C4-2B (cell line): Measurements from ENCODE around the gene FGGY.

Experiments
- H3K27ac ChIP-seq: fragments of 450-650 bp; 2 replicates; pipeline ENCODE4 v1.5.1; 2017
- CTCF ChIP-seq: fragments of 450-650 bp; conservative IDR thresholded peaks from 2 replicates; pipeline ENCODE4 v1.5.1; 2017; ENCODE audit warnings: mild to moderate bottlenecking
- ZFX ChIP-seq: fragments of 450-650 bp; IDR thresholded peaks from 2 replicates; pipeline ENCODE4 v1.6.1; 2017

FGGY gene

GRCh38 chr1:59718989-59719360 is 422.1 kb downstream of the FGGY start:
- no peak overlapping the region for H3K27ac ChIP-seq
- TF ChIP-seq ZFX (no peak), CTCF (no peak)

GRCh38 chr1:59720326-59721115 is 423.6 kb downstream of the FGGY start:
- H3K27ac ChIP-seq = no peak overlapping the region
- TF ChIP-seq CTCF (no peak), ZFX (no peak)

- H3K27ac ChIP-seq = no peak overlapping the region
- TF ChIP-seq ZFX (no peak), CTCF (no peak)
These were observed 433.4 kb downstream of the FGGY start for GRCh38 chr1:59730302-59730701.

GRCh38 chr1:59730759-59731478 is 434.0 kb downstream of the FGGY start:
- TF ChIP-seq ZFX (no peak), CTCF (no peak)
- H3K27ac ChIP-seq = no peak overlapping the region

GRCh38 chr1:59731591-59731990 is 434.7 kb downstream of the FGGY start:
- no peak overlapping the region for H3K27ac ChIP-seq
- TF ChIP-seq ZFX (no peak), CTCF (no peak)

- TF ChIP-seq CTCF (no peak), ZFX (no peak)
- no peak overlapping the region for H3K27ac ChIP-seq
These were observed 435.5 kb downstream of the FGGY start for GRCh38 chr1:59732214-59732955.
